ENCODE data around the gene SGIP1.

GRCh38 chr1:66542811-66543767 is 9.1 kb downstream of the SGIP1 start:
- TF ChIP-seq CTCF (IDR thresholded peaks at IDR 0.05) = no peak
- no peak for TF ChIP-seq POLR2A (IDR thresholded peaks at IDR 0.05)
- TF ChIP-seq POLR2AphosphoS5 (IDR thresholded peaks at IDR 0.05) = no peak
